Fibroblast of lung (primary cell): ENCODE results near the gene HAUS8.

ENCODE experiments used
- EZH2 ChIP-seq: IDR thresholded peaks from 2 replicates; pipeline ENCODE4 v1.5.1; 2012; ENCODE audit warnings: low read length, control low read depth, mild to moderate bottlenecking; ENCODE audit errors: missing control alignments
- TF ChIP-seq, protein P1 (sequence below), 2 donors: IDR thresholded peaks in 1 of 2; conservative IDR thresholded peaks in 1 of 2; 1 replicate in 1 of 2; 2 replicates in 1 of 2; pipeline ENCODE4 v1.5.1; 2011 to 2012; ENCODE audit warnings: low read length in 2 of 2, control low read depth in 1 of 2, inconsistent platforms in 1 of 2, low read depth in 1 of 2, mild to moderate bottlenecking in 1 of 2

DNA sequence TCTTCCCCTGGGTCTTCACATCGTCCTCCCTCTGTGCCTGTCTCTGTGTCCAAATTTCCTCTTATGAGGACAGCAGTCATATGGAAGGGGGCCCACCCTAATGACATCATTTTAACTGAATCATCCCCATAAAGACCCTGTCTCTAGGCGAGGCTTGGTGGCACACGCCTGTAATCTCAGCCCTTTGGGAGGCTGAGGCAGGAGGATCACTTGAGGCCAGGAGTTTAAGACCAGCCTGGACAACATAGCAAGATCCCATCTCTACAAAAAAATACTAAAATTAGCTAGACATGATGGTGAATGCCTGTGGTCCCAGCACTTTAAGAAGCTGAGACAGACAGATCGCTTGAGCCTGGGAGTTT lies 5.2 kb upstream of the HAUS8 start:
- TF ChIP-seq, protein P1, sequence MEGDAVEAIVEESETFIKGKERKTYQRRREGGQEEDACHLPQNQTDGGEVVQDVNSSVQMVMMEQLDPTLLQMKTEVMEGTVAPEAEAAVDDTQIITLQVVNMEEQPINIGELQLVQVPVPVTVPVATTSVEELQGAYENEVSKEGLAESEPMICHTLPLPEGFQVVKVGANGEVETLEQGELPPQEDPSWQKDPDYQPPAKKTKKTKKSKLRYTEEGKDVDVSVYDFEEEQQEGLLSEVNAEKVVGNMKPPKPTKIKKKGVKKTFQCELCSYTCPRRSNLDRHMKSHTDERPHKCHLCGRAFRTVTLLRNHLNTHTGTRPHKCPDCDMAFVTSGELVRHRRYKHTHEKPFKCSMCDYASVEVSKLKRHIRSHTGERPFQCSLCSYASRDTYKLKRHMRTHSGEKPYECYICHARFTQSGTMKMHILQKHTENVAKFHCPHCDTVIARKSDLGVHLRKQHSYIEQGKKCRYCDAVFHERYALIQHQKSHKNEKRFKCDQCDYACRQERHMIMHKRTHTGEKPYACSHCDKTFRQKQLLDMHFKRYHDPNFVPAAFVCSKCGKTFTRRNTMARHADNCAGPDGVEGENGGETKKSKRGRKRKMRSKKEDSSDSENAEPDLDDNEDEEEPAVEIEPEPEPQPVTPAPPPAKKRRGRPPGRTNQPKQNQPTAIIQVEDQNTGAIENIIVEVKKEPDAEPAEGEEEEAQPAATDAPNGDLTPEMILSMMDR (conservative IDR thresholded peaks at IDR 0.05 in 1 of 2, IDR thresholded peaks at IDR 0.05 in 1 of 2; ENCODE audit: low read depth in 1 of 2, low read length in 2 of 2), result no peak
- no peak for TF ChIP-seq EZH2
